ENCODE measurements around the gene MAPK7. TPM values are rescaled to one million over a fixed set of nuclear protein-coding genes. Genes with fewer than 3 reads are reported as not detected.

MAPK7 gene
- total and polyA plus RNA-seq, 2 of the 8 experiments (the other 6 are each of a cell fraction or from before 2014, with no cell fraction given), result 15.2 to 28.1 TPM

DNA sequence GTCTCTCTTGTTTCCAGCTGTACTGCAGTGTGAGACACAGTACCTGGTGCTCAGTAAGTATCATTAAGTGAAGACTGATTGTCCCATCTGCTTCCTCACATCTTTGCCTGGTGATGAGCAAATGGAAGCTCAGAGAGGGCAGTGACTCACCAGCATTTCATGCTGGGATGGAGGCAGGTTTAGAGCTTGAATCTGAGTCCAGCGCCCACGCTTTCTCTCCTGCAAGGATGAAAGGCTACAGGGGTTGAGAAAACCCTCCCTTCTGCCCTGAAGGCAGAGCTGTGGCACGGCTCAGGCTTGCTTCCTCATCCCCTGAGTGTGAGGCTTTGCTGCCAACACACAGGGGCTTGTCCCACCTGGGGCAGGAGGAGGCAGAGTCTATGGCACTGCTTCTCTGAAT is 31.2 kb downstream of the MAPK7 start (continued):
- no peak for TF ChIP-seq EZH2 (IDR thresholded peaks at IDR 0.05; ENCODE audit: low read depth, low read length, severe bottlenecking)
- no peak for TF ChIP-seq ATF2 (IDR thresholded peaks at IDR 0.05; ENCODE audit: low read length)
- no peak for TF ChIP-seq TAF7 (optimal IDR thresholded peaks at IDR 0.05; ENCODE audit: borderline replicate concordance, low read depth, low read length)
- TF ChIP-seq ZNF274 (IDR thresholded peaks at IDR 0.05; ENCODE audit: borderline replicate concordance, extremely low read depth, low read length), result no peak
- TF ChIP-seq GABPA (IDR thresholded peaks at IDR 0.05; ENCODE audit: borderline replicate concordance, insufficient read depth, low read length), result no peak

All from H1 (cell line).